ENCODE measurements around the gene BTBD9. TPM values are rescaled to one million over a fixed set of nuclear protein-coding genes. Genes with fewer than 3 reads are reported as not detected.

Gene BTBD9
- total RNA-seq, 1 experiment from 2014 or later = 4.9 TPM

DNA sequence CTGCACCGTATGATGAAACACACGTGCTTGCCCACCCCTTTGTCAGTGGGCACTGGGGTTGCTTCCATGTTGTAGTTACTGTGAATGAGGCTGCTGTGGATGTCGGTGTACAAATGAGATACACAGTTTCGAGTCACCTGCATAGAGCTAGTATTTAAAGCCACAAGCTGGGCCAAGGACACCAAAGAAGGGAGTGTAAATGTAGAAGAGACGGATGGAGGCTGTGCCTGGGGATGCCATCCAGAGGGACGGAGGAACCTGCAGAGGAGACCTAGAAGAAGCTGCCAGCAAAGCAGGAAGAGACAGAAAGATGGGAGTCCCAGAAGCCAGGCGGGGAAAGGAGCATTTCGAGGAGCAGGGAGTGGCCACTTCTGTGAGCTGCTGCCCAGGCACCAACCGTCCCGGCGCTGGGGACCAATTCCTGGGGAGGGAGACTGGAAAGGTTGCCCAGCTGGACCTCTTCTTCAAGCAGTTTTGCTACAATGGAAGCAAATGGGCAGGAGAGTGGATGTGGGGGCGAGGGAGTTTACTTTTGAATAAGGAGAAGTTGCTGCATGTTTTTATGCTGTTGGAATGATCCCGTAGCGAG is 480.9 kb downstream of the BTBD9 start:
- DNase-seq (ENCODE audit: extremely low read depth, low read depth) = no peak

DNA sequence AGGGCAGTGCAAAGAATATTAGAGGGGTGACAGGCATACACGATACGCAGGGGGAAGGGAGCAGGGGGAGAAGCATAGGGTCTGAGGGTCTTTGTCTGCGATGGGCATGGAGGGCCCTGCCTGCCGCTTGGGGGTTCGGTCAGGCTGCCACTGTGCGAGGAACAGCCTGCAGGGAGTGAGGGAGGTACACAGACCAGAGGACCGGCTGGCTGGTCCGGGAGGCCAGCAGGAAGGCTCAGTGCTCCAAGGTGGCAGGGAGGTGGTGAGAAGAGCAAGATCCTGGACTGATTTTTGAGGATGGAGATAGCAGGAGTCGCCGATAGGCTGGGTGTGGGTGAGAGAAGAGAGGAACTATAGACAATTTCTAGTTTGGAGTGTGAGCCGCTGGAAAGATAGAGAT is 481.8 kb downstream of the BTBD9 start:
- DNase-seq (ENCODE audit: extremely low read depth, low read depth) = no peak

DNA sequence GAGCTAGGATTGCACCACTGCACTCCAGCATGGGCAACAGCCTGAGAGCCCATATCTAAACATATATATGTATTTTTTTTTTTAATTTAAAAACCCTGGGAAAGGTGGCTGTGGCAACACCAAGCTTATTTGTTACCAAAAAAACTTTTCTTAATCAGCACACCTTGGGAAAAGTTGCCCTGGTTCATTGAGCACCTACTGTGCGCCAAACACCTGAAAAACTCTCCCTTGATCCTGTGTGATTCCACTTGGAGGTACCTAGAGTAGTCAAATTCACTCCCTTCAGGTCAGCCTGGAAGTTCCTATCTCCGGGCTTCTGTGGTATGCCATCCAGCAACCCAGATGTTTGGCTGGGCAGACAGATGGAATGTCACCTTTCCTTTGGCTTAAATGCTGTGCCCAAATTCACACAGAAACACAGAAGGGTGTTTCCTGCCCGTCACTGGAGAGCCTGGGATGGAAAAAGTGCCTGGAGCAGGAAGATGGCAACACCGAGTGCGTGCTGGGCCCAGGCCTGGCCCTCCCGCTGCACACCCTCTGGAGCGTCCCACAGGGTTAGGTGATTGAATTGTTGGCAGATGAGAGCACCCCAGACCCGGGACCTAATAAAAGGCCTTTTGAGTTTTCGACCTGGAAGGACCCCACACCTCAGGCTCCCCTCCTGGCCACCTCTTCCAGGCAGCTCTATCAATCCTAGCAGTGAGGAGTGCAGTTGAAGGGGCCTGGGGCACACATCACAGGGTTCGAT is 482.7 kb downstream of the BTBD9 start:
- no peak for DNase-seq (ENCODE audit: extremely low read depth, low read depth)

GRCh38 chr6:38155621-38156204 is 484.0 kb downstream of the BTBD9 start:
- no peak for DNase-seq (ENCODE audit: extremely low read depth, low read depth)

DNA sequence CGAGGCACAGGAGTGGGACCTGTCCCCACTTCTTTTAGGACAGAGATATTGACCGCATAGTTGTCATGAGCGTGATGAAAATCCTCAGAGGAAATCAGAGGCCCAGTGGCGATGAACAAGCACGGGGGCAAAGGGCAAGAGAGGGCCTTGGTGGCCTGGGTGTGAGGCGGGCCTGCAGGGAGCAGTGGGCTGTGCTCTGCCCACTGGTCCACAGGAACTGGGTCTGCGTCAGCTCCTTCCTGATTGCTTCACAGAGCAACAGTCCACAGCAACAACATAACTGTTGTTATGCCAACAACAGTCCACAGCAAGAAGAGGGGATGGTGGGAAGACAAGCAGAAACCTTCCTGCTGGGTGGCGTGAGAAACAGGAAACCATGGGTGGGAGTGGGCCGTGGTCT is 484.6 kb downstream of the BTBD9 start:
- no peak for DNase-seq (ENCODE audit: extremely low read depth, low read depth)

DNA sequence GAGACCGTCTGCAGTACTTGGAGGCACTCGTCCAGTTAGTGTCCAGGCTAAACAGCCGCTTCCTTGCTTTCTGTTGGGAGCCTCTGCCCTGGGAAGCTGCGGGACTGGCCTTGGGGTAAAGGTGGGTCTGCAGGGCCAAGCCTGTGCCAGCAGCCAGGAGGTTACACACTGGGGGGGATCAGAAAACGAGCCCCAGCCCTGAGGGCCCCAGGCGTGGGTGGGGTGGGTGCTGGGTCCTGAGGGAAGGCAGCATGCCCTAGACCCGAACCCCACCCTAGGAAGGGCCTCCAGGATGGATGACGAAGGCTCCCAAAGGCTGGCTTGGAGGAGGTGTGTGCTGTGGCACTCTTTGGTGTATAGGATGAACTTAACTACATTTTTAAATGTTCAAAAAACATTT is 485.0 kb downstream of the BTBD9 start:
- no peak for DNase-seq (ENCODE audit: extremely low read depth, low read depth)

- no peak for DNase-seq (ENCODE audit: extremely low read depth, low read depth)
Measured at GRCh38 chr6:38153798-38154345, 485.9 kb downstream of the BTBD9 start.

DNA sequence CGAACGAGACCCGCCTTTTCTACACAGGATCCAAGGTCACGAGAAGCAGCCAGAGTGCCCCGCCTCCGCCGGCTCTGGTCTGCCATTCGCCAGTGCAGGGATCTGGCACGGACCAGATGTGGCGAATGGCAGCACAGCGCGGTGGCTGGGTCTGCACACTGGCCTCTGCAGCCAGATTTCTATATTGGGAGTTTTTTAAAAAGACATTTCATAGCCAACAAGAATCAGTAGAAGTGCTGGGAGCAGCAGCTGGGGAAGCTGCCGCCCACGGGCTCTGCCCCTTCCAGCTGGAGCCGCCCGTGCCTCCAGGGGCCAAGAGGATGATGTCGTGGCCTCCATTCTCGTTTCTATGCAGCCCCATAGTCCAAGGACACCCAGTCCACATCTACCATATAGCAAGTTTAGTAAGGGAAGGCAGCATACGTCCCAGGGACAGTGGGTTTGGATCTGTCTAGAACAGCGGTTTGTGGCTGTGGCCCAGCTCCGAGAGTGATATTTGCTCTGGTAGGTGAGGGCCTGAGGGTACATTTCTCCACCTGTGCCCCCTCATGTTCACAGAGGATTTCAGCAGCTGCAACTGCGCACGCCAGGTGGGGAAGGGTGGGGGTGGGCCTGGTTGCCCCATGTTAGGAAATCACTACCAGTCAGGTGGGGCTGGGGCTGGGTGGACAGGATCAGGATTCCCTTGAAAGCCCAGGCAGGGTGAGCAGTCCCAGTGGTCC is 486.5 kb downstream of the BTBD9 start:
- no peak for DNase-seq (ENCODE audit: extremely low read depth, low read depth)

DNA sequence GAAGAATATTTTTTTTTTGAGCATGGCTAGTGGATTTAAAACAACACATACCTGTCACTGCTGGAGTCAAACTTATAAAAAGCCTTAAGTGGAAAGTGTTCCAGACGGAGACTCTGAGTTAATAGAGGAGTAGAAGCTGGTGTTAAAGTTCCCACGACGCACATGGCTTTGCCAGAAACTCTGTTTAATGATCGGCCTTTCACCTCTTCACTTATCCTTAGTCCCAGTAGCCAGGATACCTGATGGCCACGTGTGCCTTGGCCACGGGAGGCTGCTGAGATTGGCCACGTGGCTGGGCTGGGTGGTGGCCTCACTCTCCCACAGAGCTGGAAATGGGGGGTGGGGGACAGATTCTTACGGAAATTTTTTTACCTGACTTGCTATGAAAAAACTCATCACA is 487.1 kb downstream of the BTBD9 start:
- DNase-seq (ENCODE audit: extremely low read depth, low read depth) = no peak

DNA sequence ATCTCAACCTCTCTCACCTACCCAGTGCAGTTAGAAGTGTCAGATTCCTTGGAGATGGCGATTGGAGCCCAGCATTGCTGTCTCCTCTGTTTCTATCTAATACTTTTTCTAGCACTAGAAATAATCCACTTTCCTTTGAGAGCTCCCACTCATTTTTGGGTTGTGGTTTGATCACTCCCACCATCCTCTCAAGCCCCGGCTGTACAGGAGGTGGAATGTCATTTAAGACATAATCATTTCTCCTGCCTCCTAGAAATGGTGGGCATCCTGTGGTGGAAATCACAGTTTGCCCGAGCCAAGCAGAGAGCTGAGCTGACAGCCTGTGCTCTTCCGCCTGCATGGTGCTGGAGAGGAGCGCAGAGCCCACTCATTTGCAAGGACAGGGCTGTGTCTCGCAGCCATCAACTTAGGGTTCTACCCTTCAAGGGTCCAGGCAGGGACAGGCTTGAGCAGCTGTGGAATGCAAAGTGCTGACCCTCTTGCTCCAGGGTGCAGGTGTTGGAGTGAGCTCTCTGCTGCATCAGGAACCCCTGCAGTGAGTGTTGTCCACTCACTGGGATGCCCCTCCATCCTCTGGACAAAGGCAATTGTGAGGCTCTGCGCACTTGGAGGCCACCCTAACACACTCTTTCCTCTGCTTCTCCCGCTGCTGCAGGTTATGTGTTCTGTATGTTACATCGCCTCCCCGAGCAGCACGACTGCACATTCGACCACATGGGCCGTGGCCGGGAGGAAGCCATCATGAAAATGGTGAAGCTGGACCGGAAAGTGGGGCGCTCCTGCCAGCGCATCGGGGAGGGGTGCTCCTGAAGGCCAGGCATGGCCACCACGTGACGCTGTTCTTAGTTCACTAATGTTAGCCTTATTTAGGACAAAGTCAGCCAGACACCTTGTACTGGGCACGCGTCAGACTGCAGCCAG is 487.9 kb downstream of the BTBD9 start:
- no peak for DNase-seq (ENCODE audit: extremely low read depth, low read depth)

GRCh38 chr6:38150681-38151296 is 488.9 kb downstream of the BTBD9 start:
- DNase-seq (ENCODE audit: extremely low read depth, low read depth) = no peak

- DNase-seq (ENCODE audit: extremely low read depth, low read depth) = no peak
Measured at GRCh38 chr6:38150021-38150420, 489.7 kb downstream of the BTBD9 start.

DNA sequence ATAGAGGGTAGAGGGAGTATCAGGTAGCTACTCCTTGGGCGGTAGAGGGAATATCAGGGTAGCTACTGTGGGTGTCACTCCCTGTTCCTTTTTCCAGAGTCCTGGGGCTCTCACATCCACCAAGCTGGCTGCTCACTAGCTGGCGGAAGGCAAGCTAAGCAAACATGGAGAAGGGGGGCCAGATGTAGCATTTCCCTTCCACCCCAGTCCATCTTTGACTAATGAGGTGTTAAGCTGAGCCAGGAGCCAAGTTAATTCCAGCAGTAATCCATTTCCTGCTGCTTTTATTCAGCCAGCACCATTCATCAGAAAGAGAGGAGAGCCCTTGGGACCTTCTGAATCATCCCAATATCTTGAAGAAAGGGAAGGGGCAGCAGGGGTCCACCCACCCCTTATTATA is 490.2 kb downstream of the BTBD9 start:
- DNase-seq (ENCODE audit: extremely low read depth, low read depth) = no peak

- no peak for DNase-seq (ENCODE audit: extremely low read depth, low read depth)
Measured at GRCh38 chr6:38148606-38149005, 491.1 kb downstream of the BTBD9 start.

DNA sequence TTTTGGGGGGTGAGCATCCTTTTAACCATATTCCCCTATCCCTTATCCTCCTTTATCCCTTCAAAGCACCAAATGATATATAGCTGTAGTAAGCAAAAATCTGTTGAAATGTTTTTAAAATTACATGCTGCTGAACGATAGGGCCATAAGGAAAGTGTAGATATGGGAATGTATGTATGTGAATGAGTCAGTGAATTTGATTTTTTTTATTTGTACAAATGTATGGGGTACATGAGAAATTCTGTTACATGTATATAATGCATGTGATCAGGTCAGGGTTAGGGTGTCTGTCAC is 493.0 kb downstream of the BTBD9 start:
- DNase-seq (ENCODE audit: extremely low read depth, low read depth) = no peak

DNA sequence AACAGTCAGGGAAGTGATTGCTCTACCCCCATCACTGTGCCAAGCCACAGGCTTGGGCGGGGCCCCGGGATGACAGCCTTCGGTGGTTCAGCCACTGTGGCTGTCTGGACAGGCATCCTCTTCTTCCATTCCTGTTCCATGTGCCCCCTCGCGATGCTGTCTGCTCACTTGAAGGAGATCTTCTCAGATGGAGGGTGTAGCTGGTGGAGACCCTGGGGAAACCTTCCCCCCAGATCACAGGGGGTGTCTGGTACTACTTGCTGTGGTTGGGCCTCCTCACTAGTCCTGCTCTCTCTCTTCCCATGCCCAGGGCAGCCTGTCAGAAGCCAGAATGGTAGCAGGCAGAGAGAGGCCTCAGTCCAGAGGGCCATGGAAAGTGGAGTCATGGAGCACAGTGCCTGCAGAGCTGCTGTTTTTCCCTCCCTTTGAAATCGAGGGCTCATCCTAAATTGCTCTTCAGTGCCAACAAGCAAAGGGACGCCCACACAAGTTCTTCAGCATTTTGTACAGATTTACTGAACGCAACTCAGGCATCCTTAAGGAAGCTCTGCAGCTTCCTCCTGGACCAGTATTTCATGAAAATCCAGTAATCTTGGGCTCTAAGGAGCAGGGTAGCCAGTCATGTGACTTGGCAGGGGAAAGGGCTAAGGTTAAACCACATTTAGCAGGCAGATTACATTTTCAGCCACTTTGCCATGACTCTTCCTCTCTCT is 493.6 kb downstream of the BTBD9 start:
- no peak for DNase-seq (ENCODE audit: extremely low read depth, low read depth)

DNA sequence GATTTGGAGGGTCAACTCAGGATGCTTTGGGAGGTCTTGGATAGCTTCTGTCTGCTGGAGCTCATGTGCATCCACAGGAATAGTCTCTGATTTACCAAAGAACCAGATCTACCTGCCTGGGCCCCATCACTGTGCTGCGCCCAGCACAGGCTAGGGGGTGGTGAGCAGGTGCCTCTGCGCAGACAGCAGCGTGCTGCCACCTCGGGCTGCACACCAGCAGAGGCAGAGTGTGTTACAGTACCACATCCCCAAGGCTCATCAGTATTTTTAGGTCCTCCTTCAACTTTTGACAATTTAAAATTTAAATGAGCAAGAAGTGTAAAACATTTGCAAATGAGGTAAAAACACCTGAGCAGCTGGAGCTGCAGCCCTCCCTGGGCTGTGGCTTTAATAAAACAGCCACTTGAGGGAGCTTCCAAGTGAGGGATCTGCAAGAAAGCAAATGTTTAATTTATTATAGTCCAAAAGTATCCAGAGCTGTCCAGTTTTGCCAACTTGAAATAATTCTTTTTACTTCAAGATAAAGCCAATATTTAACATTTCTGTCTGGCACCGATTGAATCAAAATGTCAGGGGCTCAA is 495.3 kb downstream of the BTBD9 start:
- no peak for DNase-seq (ENCODE audit: extremely low read depth, low read depth)

GRCh38 chr6:38143191-38144150 is 496.3 kb downstream of the BTBD9 start:
- DNase-seq (ENCODE audit: extremely low read depth, low read depth) = no peak
